ENCODE data around the gene EPHA7.

EPHA7 gene

DNA sequence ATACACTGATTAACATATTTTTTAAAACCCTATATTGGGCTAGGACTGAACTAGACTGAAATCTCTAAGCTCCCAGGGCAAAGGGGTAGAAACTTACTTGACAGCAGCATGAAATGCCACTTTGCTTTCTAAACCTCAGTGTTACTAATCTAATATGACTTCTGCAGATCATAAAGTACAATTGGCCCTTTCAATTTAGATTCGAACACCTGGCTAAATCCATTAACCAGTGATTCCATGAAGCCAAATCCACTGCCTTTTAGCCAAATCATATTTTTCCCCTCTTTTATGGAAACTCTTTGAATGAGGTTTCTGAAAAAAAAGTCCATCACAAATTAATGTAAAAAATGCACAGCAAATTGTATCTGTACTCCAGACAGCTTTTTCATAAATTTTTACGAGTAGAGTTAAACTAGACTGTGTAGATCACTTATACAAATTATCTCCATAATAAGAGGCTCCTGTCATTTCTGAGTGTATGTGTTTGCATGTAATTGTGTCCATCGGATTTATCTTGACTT is 25.7 kb downstream of the EPHA7 start:
- DNase-seq (ENCODE audit: low read depth) = no peak

DNA sequence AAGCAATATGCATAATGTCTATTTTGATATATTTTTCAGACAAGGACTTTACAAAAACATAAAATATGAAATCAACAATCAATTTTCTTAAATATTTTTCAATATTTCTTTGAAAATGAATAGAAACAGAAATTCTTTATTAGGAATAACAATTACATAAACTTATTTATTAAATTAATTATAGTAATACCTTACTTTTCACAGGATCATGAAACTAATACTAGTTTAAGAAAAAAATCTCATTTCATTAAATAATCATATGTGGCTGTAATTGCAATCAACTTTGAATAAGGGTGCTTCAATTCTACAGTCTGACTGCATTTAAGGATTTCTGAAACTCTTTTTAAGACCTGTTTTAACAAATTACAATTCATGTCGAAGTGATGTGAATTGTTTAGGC is 26.6 kb downstream of the EPHA7 start:
- no peak for DNase-seq (ENCODE audit: low read depth)

DNA sequence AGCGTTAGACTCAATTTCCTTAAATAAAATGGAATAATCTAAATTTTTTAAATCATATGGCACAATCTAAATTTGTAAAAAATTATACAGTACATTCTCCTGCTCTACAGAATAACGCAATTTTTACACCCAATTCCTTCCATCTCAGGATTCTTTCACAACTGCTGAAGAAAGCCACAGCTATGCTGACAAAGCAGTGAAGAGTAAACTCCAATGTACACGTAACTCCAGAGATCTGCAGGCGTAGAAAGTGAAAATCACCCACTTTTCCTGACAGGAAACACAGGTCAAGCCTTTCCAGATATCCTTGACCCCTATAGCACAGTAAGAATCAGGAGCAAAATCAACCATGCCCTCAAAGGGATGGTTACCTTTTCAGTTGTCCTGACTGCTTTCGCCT is 27.4 kb downstream of the EPHA7 start:
- DNase-seq (ENCODE audit: low read depth) = no peak

DNA sequence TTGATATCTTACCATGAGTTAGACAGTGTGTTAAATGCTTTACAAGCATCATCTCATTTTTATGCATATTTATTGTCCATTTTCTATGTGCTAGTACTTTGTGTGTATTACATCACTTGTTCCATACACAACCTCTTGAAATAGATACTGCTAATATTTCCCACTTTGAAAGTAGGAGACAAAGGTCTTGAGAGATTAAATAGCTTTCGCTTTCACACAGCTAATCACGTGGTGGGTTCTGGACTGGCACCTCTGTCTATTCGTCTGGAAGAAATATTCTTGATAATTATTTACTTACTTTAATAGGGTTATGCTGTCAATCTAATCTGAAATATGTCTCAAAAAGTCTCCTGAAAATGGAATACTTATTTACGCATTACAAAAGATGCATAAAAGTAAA is 30.2 kb downstream of the EPHA7 start:
- DNase-seq (ENCODE audit: low read depth) = no peak

DNA sequence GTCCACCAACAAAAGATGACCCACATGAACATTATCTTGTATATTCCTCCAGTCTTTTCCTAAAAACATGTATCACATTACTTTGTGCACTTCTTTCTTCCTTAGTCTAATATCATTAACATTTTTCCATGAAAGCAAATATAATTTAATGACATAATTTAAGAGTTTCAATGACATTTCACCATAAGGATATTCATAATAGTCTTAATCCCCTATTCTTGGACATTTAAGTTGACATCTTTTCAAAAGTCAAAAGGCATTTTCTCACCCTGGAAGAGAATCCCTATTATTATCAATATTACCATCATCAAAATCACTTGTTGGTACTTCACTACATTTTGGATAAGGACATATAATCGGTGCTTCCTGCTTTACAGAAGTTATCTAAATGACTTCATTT is 31.3 kb downstream of the EPHA7 start:
- DNase-seq (ENCODE audit: low read depth) = no peak

DNA sequence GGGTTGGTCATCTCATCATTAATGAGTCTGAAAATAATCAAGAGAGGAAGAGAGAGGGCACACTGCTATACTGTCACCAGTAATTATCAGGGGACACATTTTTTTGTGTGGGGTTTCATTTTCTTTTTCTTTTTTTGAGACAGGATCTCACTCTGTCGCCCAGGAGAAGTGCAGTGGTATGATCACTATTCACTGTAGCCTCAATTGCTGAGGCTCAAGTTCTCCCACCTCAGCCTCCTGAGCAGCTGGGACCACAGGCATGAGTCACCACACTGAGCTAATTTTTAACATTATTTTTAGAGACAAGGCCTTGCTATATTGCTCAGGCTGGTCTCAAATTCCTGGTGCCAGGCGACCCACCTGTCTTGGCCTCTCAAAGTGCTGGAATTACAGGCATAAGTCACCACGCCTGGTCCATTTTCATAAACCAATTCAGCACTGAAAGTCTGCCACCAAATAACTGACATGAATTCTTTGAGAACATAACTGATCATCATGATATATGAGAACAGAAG is 43.3 kb downstream of the EPHA7 start:
- no peak for DNase-seq (ENCODE audit: low read depth)

DNA sequence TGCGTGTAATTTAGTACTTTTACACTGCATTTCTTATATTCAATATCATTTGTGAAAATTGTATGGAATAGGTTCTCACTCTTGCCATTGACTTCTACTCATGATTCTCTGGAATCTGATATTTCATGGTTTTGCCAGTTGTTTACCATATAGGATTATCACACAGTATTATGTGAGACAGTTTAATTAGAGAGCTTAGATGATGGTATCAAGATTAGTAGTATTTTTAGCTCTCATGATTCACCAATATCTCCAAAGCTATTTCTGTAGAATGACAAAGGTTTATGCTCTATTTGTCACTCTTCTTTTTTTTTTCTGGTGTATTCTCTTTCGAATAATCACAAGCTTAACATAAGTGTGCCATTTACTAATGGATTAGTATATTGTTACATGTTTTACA is 45.9 kb downstream of the EPHA7 start:
- DNase-seq (ENCODE audit: low read depth) = no peak

DNA sequence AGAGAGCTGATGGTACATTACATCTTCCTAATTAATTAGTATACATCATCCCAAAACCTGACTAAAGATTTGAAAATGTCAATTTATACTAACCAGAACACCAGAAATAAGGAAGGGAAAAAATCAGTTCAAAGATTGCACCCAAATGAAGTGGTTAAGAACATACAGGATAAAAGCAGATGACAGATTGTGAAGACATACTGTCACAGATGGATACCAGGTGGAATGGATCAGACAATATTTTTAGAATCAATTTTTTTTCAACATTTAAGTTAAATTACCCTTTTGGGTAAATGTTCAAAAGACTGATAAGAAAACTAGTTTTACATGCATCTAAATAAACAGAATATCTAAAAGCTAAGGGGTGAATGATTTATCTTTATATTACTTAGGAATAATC is 47.6 kb downstream of the EPHA7 start:
- DNase-seq (ENCODE audit: low read depth) = no peak

DNA sequence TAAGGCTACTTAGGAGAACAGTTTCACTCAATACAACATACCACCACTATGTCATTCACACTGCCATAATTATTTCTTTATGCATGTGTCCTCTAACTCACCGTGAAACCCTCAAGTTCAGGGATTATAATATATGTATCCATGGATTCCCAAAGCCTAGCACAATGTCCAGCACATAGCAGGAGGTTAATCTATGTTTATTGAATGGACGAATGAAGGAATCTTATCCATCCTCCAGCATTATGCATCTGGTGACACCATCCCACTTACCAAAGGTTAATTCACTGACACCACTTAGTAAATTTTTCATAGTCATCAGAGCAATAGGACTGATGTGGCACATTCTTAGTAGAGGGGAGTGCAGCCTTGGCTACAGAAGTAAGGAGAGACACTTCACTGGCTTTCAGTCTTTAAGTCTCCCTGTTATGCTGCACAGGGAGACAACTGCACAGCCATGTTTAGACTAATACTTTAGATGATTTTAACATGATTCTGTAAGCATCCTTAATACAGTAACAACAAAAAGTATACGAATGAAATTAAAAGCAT is 49.7 kb downstream of the EPHA7 start:
- no peak for DNase-seq (ENCODE audit: low read depth)

DNA sequence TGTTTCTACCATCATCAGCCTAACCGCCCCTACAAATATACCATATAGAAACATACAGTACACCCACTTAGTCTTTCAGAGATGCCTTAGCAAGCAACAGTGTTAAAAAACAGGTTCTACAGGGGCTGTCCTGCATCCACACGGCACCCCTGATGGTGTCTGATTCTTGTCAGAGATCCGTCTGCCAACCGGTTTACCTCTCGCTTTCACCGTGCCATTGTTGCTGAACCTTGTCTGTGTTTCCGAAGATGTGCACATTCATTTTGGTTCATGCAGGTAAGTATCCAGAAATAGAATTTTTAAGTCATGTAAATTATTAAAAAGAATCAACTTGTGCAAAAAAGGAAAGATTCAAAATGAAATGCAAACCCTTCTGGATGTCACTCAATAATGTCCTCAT is 52.9 kb downstream of the EPHA7 start:
- no peak for DNase-seq (ENCODE audit: low read depth)

DNA sequence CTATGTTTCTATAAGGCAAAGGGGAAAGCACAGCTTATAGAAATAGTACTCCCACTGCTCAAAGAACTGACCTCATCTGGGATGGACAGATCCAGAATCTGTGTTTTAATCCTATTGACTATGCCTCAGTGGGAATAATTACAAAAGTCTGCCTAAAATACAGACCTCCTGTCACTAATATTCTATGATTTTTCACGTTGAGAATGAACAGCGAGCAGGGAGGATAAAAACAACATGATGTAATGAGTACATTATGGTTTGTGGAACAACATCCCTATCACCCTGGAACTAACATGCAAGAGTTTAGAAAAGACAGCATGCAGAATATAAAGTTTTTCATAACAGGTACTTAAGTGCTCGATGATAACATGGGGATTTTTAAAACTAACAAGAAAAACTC is 53.9 kb downstream of the EPHA7 start:
- no peak for DNase-seq (ENCODE audit: low read depth)

DNA sequence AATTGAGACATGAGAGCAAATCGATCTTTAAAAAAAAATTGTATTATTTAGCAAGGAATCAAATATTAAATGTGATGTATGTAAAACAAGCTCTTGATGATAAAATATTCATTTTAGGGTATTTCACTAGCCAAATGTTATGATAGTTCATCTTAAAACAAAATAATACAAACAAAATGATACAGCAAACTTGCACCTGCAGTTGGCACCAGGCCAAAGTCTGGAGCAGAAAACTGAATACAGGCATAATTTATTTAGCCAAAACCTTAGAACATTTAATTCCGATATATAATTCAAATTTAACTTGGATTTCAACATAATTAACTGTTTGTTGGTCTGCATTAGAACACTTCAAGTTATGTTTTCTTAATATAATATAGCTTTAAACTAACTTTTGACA is 60.9 kb downstream of the EPHA7 start:
- DNase-seq (ENCODE audit: low read depth) = no peak

DNA sequence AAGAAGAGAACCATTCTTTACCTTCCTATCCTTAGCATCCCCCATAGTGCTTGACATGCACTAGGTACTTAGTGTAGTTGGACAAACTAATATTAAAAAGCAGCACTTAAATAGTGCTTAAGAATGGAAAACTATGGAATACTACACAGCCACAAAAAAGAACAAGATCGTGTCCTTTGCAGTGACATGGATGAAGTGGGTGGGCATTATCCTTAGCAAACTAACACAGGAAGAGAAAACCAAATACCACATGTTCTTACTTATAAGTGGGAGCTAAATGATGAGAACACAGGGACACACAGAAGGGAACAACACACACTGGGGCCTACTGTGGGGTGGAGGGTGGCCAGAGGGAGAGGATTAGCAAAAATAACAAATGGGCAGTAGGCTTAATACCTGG is 66.8 kb downstream of the EPHA7 start:
- no peak for DNase-seq (ENCODE audit: low read depth)

DNA sequence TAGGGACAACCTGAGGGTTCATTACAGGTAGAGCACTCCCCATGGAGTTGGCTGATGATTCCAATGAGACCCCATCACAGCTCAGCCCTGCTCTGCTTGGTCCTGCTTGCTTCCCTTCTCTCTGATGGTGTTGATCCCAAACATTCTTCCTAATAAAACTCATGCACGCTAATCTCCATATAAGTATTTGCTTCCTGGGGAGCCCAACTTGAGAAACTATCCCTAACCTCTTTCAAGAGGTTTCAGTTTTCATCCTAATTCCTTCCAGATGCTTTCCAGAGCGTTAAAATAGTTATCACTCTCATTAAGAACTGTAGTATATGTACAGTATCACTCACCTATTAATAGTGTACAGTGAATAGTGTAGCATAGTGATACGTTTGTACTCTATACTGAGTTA is 68.1 kb downstream of the EPHA7 start:
- no peak for DNase-seq (ENCODE audit: low read depth)

DNA sequence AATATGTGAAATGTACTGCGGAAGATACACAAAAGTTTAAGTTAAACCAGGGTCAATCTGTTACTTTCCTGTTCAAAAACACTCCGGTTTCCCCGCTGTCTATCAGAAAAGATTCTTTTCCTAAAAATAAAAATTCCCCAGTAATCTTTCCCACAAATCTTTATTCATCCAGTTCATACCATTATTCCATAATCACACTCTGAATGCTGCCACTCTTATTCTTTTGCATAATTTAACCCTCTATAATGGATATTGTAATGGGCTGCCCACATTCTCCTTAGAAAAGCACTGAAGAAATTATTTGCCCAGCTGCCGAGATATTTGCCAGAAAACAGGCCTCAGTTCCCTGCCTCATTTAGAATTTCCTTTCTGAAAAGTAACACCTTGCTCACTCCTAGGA is 68.6 kb downstream of the EPHA7 start:
- DNase-seq (ENCODE audit: low read depth) = no peak

DNA sequence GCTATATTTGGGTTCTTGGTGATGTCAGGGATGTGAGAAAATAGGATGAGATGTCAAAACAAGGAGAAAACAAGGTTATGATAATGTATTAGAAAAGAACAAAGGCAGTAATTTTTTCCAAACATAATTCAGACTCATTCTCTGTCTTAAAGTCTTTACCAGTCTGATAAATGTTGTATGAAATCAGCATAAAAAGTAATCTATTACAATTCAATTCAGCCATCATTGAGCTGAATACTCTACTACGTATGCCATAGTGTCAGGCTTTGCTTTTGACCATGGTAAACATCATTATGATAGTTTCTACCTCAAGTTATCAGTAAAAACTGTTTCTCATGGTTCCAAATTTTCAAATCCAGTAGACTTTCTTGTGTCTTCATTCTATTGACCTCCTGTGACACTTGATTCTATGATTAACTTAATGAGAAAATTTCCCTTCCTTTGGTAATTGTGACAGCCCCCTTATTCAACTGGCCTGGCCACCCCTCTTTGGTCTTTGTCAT is 75.0 kb downstream of the EPHA7 start:
- no peak for DNase-seq (ENCODE audit: low read depth)

DNA sequence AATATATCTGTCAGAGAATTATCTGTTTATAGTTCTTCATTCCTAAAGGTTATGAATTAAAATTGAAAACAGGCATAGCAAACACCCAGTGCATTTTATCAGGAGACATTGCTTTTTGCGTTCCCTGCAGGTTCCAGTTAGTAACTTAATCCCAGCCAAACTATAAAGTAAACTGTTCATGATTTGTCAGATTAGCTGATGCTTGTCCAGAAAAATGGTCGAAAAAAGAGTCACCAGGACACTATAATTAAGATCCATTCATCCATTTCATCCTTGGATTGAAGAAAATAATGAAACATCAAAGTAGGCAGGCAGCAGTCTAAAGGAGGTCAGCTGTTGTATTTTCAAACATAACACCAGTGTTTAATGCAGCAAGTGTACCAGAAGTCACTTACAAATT is 75.9 kb downstream of the EPHA7 start:
- no peak for DNase-seq (ENCODE audit: low read depth)

DNA sequence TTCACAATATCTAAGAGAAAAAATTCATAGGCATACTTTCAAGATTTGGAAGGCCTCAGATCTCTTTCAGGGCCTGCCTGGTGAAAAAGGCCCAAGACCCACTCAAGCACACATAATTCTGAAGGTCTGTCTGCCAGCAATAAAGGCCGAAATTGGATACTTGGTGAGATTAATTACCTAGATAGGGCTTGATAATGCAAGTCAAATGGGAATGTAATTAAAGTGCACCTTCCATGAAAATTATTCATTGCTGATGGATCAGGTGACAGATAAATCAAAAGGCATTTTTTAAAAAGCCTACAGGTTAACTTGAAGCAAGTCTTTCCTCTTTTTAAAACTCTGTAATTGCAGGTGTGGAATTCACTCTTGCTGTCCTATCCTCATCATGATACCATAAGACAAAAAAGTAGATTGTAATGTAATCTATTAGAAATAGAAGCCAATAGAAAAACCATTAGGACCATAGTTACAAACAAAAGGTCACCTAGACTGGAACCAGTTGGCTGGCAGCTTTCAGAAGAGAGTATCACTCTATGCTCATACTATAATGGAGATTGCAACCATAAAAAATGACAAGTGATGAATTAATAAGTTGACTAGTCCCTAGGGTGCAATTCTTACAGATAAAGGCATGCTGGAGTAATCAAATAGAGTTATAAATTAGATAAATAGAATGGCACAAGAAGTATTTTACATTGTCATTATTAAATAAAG is 77.3 kb downstream of the EPHA7 start:
- DNase-seq (ENCODE audit: low read depth) = no peak

DNA sequence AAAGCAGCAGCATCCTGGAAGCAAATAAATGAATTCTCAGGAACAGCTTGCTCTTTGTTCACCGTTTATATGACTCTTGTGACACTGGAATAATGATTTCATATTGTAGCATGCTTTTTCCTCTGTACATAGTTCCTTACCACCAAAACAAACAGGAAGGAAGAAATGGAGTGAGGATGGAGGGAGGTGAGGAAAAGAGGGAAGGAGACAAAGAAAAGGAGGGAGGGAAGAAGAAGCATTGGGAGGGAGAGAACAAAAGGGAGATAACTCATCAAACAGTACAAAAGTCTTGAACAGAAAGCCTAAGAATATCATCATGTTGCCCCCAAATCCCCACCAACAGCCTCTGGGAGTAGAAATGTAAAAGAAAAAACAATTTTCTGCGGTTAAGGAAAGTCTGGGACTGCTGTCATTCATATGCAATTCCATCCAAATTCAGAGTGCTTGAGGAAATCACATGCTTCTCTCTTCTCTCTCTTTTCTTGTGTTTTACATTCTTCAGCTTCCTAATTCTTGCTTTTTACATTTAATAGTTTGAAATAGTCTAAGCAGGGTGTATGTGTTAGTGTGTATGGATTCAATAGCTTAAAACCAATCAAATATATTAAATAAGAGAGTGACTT is 81.5 kb downstream of the EPHA7 start:
- no peak for DNase-seq (ENCODE audit: low read depth)

DNA sequence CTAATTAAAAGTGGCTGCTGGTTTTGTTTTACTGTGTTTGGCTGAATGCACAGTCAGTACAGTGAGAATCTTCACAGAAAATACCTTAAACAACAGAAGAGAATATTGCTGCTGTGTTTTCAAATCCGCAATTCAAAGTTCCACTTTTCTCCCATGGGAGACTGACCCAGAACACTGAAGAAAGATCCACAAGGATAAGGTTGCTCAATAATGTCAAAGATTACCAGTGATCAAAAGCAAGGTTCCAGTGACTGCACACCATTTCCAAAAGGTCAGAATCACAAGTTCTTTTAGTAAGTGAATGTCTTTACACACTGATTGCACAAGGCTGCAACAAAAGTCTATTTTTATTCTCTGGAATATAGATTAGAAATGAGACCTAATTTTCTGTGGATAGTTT is 82.3 kb downstream of the EPHA7 start:
- no peak for DNase-seq (ENCODE audit: low read depth)

DNA sequence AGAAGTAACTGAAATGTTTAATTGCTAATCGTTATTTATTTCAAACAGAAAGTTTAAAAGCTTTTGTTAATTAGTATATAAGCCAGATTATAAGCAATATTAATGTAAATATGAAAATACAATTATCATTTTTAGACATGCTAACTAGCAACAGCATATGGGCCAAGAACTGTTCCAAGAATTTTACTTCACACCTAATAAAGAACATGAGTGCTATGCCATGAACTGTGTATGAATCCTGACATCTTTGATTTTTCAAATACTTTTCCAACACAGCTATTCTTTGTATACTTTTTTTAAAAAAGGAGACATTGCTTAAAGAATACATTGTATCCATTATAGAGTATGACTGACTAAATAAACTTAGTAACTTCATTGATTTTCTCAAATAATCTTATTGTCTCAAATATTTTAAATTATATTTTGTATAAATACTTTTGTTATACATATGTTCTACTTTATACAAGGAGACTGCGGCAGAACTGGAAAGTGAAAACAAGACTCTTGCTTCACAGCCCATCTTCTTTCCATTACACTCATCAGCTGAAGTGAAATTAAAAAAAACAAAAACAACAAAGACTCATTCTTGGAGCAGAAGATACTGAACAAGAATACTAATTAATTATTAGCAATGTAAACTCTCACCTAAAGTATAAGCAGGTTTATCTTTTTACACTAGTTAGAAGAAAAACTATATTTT is 89.9 kb downstream of the EPHA7 start:
- DNase-seq (ENCODE audit: low read depth) = no peak

DNA sequence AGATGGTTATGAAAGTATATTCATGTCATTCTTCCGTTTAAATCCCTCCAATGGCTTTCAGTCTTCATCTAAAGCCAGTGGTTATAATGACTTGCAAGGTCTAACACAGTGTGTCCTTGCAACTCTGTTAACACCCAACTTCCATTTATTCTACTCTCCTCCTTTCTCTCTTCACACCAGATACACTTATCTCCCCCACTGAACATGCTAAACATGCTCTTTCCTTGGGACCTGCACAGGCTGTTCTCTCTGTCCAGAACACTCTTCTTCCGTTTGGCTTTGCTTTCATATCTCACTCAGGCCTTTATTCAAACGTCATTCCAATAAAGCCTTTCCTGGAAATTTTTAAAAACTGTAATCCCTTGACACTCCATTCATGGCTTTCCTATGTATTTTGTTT is 91.5 kb downstream of the EPHA7 start:
- DNase-seq (ENCODE audit: low read depth) = no peak

DNA sequence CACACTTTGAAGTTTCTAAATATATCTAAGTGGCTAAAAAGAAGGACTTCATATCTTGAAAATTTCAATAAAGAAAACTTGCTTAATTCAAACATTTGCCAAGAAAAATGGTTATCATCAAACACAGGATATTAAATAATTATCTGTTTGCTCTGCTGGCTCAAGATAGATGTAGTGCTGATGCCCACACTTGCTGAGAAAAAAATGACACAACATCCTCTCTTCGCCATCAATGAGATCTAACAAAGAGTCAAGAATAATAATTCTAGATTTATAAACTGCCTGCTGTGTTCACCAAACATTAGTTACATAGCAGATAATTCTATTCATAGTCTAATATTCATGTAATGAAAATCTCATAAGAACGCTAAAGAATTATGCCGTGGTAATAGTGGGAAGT is 93.6 kb downstream of the EPHA7 start:
- no peak for DNase-seq (ENCODE audit: low read depth)

All from GM04503 (cell line).